ENCODE measurements around the gene EFCAB10. TPM values are rescaled to one million over a fixed set of nuclear protein-coding genes. Genes with fewer than 3 reads are reported as not detected.

EFCAB10 gene
- total RNA-seq, 1 experiment from 2014 or later, result not detected

DNA sequence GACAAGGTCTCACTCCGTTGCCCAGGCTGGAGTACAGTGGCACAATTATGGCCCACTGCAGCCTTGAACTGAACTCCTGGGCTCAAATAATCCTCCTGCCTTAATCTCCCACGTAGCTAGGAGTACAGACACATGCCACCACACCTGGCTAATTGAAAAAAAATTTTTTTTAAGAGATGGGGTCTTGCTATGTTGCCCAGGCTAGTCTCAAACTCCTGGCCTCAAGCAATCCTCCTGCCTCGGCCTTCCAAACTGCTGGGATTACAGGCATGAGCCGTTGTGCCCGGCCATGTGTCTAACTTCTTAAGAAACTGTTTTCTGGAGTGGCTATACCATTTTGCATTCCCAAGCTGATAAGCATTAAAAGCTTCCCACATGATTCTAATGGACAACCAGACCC, 9.5 kb upstream of the EFCAB10 start:
- no peaks in the 10 kb centered on the region for H3F3A ChIP-seq (ENCODE audit: insufficient read depth, low read depth)
- H3K36me3 ChIP-seq (ENCODE audit: low read depth), result no peaks in the 10 kb centered on the region
- H3K27ac ChIP-seq, result no peak overlapping the region
- intact Hi-C loops (cut with micrococcal nuclease; ENCODE audit: unreplicated experiment), result no loop called here
- H3K4me2 ChIP-seq, result no peak overlapping the region
- H3K79me2 ChIP-seq (ENCODE audit: low read depth), result no peaks in the 10 kb centered on the region
- no peaks in the 10 kb centered on the region for H3K4me1 ChIP-seq (replicated peaks; ENCODE audit: insufficient read depth)
- H3K9me3 ChIP-seq (ENCODE audit: insufficient read depth, low read depth), result no peaks in the 10 kb centered on the region
- no peaks in the 10 kb centered on the region for H3K9me2 ChIP-seq (ENCODE audit: insufficient read depth)
- H4K20me1 ChIP-seq (ENCODE audit: insufficient read depth), result no peaks in the 10 kb centered on the region
- TF ChIP-seq, protein P1, sequence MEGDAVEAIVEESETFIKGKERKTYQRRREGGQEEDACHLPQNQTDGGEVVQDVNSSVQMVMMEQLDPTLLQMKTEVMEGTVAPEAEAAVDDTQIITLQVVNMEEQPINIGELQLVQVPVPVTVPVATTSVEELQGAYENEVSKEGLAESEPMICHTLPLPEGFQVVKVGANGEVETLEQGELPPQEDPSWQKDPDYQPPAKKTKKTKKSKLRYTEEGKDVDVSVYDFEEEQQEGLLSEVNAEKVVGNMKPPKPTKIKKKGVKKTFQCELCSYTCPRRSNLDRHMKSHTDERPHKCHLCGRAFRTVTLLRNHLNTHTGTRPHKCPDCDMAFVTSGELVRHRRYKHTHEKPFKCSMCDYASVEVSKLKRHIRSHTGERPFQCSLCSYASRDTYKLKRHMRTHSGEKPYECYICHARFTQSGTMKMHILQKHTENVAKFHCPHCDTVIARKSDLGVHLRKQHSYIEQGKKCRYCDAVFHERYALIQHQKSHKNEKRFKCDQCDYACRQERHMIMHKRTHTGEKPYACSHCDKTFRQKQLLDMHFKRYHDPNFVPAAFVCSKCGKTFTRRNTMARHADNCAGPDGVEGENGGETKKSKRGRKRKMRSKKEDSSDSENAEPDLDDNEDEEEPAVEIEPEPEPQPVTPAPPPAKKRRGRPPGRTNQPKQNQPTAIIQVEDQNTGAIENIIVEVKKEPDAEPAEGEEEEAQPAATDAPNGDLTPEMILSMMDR (conservative IDR thresholded peaks at IDR 0.05), result no peak
- TF ChIP-seq EZH2 (IDR thresholded peaks at IDR 0.05; ENCODE audit: low read depth), result no peak
- H2AFZ ChIP-seq, result no peak overlapping the region
- H3K4me3 ChIP-seq, result no peak overlapping the region
- CTCF ChIA-PET, result no interaction called here
- H3K27me3 ChIP-seq (ENCODE audit: insufficient read depth, low read depth), result no peaks in the 10 kb centered on the region
- no peak for DNase-seq
- POLR2A ChIA-PET (ENCODE audit: unreplicated experiment), result interaction anchor here (0.6 kb wide), 1 partner anchor 718 kb away, joined by 4 read pairs; no protein-coding TSS in a partner anchor
- no TSS peak for BruUV-seq (replicated peaks)

DNA sequence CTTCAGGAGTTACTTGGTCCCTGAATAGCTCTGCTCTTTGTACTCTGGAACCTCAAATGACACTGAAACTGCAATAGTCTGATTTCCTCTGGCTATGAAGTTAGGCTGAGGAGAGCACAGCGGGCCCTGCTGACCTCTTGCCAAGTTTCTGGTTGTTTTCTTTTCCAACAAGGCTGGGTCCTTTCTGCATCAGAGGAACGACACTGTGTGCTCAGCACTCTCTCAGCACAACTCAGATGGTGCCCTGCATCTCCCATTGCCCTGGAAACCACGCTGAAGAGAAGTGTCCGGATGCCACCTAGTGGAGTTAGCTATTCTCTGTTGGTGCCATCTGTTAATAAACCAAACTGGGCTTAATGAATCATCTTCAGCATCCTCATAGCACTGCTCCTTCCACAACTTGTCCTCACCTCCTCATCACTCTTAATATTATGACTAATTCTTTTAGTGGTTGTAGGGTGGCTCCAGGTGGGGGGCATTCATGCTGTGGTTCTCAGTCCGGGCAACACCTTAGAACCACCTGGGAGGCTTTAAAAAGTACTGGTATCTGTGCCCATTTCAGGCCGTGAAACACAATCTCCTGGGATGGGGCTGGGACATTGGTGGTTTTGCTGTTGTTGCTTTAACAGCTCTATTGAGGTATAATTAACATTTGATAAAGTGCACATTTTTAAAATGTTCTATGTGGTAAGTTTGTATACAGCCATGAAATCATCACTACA, 8.2 kb upstream of the EFCAB10 start:
- intact Hi-C loops (cut with micrococcal nuclease; ENCODE audit: unreplicated experiment), result loop anchor here (1.0 to 10.0 kb wide), 3 partner anchors 185 to 706 kb away; no protein-coding TSS in a partner anchor
- Histone ChIP-seq H3K9me3 (ENCODE audit: insufficient read depth, low read depth) (no peaks in the 10 kb centered on the region), H3K36me3 (ENCODE audit: low read depth) (no peaks in the 10 kb centered on the region), H3K79me2 (ENCODE audit: low read depth) (no peaks in the 10 kb centered on the region), H3K4me2 (no peak overlapping the region), H3K27me3 (ENCODE audit: insufficient read depth, low read depth) (no peaks in the 10 kb centered on the region), H2AFZ (no peak overlapping the region), H3F3A (ENCODE audit: insufficient read depth, low read depth) (no peaks in the 10 kb centered on the region), H4K20me1 (ENCODE audit: insufficient read depth) (no peaks in the 10 kb centered on the region), H3K4me1 (replicated peaks; ENCODE audit: insufficient read depth) (no peaks in the 10 kb centered on the region), H3K27ac (no peak overlapping the region), H3K9me2 (ENCODE audit: insufficient read depth) (no peaks in the 10 kb centered on the region), H3K4me3 (no peak overlapping the region)
- DNase-seq, result peak; percentile 62 to 66
- BruUV-seq (replicated peaks), result no TSS peak
- TF ChIP-seq, protein P1 (conservative IDR thresholded peaks at IDR 0.05), result peak; percentile 78
- TF ChIP-seq EZH2 (IDR thresholded peaks at IDR 0.05; ENCODE audit: low read depth), result no peak
- ChIA-PET POLR2A (ENCODE audit: unreplicated experiment) (interaction anchor here (0.8 kb wide), 1 partner anchor 76 kb away, joined by 3 read pairs; no protein-coding TSS in a partner anchor), CTCF (interaction anchor here (0.6 to 1.4 kb wide), 5 partner anchors 58 to 706 kb away, joined by 3 to 7 read pairs (median 3); partner anchors contain the start of gene RINT1)

DNA sequence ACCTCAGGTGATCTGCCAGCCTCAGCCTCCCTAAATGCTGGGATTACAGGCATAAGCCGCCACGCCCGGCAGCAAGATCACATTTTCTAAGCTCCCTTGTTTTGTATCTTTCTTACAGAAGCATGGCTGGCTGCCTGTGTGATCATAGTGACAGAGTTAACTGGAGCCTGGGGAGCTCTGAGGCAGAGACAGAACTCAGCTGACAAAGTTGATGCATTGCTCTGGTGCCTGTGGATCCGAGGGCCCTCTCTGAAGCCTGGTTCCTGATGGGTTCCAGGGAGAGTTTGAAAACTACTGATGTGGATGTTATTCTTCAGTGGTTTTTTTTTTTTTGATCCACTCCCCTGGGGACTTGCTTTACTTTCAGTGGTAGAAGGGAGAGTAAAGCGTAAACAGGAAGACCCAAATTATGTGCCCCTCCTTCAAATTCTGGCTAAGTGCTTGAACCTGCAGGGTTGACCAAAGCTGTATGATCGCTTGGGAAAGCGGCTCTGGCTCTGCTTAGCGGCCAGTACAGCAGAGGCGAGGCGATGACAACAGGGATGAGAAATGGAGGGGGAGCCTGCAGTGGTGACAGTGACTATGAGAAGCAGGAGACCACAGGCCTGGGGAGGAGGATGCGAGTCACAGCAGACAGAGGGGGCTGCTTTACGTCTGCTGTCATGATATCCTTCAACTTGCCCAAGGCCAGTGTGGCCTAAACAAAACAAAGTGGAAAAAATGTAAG, 6.8 kb upstream of the EFCAB10 start:
- 0 out of 2 replicates have a peak, but pooled peaks cover 4% of the 10 kb centered on the region for H3K9me3 ChIP-seq (ENCODE audit: insufficient read depth, low read depth)
- BruUV-seq (replicated peaks), result no TSS peak
- no peaks in the 10 kb centered on the region for H3K9me2 ChIP-seq (ENCODE audit: insufficient read depth)
- ChIA-PET POLR2A (ENCODE audit: unreplicated experiment) (no interaction called here), CTCF (interaction anchor here (0.7 kb wide), 1 partner anchor 207 kb away, joined by 7 read pairs; no protein-coding TSS in a partner anchor)
- H2AFZ ChIP-seq, result no peak overlapping the region
- no peaks in the 10 kb centered on the region for H3K4me1 ChIP-seq (replicated peaks; ENCODE audit: insufficient read depth)
- no peaks in the 10 kb centered on the region for H3F3A ChIP-seq (ENCODE audit: insufficient read depth, low read depth)
- no peak for TF ChIP-seq EZH2 (IDR thresholded peaks at IDR 0.05; ENCODE audit: low read depth)
- TF ChIP-seq, protein P1 (conservative IDR thresholded peaks at IDR 0.05), result no peak
- intact Hi-C loops (cut with micrococcal nuclease; ENCODE audit: unreplicated experiment), result loop anchor here (10.0 kb wide), 1 partner anchor 183 kb away; no protein-coding TSS in a partner anchor
- H3K4me3 ChIP-seq, result no peak overlapping the region
- no peak overlapping the region for H3K27ac ChIP-seq
- H3K27me3 ChIP-seq (ENCODE audit: insufficient read depth, low read depth), result no peaks in the 10 kb centered on the region
- H3K36me3 ChIP-seq (ENCODE audit: low read depth), result no peaks in the 10 kb centered on the region
- H3K4me2 ChIP-seq, result no peak overlapping the region
- no peaks in the 10 kb centered on the region for H4K20me1 ChIP-seq (ENCODE audit: insufficient read depth)
- no peaks in the 10 kb centered on the region for H3K79me2 ChIP-seq (ENCODE audit: low read depth)
- no peak for DNase-seq

Measured in PC-9 (cell line).